ENCODE data around the gene CYP2B6. TPM values are rescaled to one million over a fixed set of nuclear protein-coding genes. Genes with fewer than 3 reads are reported as not detected.
"Not testable (repeated sequence)": the region's sequence is repeated elsewhere in the genome, so short reads cannot be mapped to it uniquely, and the experiment has no call there.

Gene CYP2B6
- total and polyA plus RNA-seq, 2 donors (not counting 1 experiment from before 2014, with no cell fraction given): not detected

DNA sequence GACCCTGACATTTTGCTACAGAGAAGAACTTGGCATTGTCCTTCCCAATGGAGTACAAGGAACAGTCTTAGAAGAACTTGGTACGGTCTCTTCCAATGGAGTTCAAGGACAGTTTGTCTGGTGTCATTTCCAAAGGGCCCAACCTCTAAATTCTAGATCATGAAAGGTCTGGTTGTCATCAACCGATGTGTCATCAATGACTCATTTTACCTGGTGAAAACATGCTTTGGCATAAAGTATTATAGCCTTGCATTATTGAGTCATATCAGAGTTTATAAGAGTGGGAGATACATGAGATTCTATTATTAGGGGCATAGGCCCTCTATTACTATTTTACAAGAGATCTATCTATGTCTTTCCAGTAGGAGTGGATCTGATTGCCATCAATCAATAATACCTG, 4.3 kb downstream of the CYP2B6 start:
- Histone ChIP-seq H3K4me3 (replicated peaks in 1 of 4; ENCODE audit: control extremely low read depth in 1 of 4, insufficient read depth in 1 of 4, low read depth in 3 of 4, low read length in 4 of 4) (no peak overlapping the region), H3K4me1 (ENCODE audit: control insufficient read depth, extremely low read depth, insufficient read depth, low read length) (no peaks in the 10 kb centered on the region), H3K4me2 (ENCODE audit: extremely low read depth, insufficient read depth, low read length) (no peak overlapping the region), H4K20me1 (ENCODE audit: control insufficient read depth, extremely low read depth, insufficient read depth, low read length) (no peaks in the 10 kb centered on the region), H3K9ac (ENCODE audit: insufficient read depth, low read length) (no peak overlapping the region), H3K27ac (ENCODE audit: insufficient read depth, low read length) (no peak overlapping the region), H3K9me3 (ENCODE audit: control insufficient read depth, insufficient read depth, low read depth, low read length) (no peaks in the 10 kb centered on the region), H2AFZ (ENCODE audit: low read length) (no peak overlapping the region), H3K79me2 (ENCODE audit: control insufficient read depth, insufficient read depth, low read length) (no peaks in the 10 kb centered on the region), H3K36me3 (ENCODE audit: control insufficient read depth, insufficient read depth, low read length) (no peaks in the 10 kb centered on the region), H3K27me3 (ENCODE audit: control insufficient read depth, insufficient read depth, low read length) (no peaks in the 10 kb centered on the region)
- no peak for DNase-seq (ENCODE audit: low read depth in 2 of 2)
- TF ChIP-seq, protein P1, sequence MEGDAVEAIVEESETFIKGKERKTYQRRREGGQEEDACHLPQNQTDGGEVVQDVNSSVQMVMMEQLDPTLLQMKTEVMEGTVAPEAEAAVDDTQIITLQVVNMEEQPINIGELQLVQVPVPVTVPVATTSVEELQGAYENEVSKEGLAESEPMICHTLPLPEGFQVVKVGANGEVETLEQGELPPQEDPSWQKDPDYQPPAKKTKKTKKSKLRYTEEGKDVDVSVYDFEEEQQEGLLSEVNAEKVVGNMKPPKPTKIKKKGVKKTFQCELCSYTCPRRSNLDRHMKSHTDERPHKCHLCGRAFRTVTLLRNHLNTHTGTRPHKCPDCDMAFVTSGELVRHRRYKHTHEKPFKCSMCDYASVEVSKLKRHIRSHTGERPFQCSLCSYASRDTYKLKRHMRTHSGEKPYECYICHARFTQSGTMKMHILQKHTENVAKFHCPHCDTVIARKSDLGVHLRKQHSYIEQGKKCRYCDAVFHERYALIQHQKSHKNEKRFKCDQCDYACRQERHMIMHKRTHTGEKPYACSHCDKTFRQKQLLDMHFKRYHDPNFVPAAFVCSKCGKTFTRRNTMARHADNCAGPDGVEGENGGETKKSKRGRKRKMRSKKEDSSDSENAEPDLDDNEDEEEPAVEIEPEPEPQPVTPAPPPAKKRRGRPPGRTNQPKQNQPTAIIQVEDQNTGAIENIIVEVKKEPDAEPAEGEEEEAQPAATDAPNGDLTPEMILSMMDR (conservative IDR thresholded peaks at IDR 0.05 in 1 of 2, IDR thresholded peaks at IDR 0.05 in 1 of 2; ENCODE audit: low read depth in 1 of 2, low read length in 2 of 2): no peak
- no peak for TF ChIP-seq EZH2 (IDR thresholded peaks at IDR 0.05; ENCODE audit: low read length, missing control alignments)

DNA sequence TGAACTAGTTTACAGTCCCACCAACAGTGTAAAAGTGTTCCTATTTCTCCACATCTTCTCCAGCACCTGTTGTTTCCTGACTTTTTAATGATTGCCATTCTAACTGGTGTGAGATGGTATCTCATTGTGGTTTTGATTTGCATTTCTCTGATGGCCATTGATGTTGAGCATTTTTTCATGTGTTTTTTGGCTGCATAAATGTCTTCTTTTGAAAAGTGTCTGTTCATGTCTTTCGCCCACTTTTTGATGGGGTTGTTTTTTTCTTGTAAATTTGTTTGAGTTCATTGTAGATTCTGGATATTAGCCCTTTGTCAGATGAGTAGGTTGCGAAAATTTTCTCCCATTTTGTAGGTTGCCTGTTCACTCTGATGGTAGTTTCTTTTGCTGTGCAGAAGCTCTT, 7.9 kb downstream of the CYP2B6 start:
- H3K4me2 ChIP-seq (ENCODE audit: extremely low read depth, insufficient read depth, low read length); H3K79me2 ChIP-seq (ENCODE audit: control insufficient read depth, insufficient read depth, low read length); H3K9me3 ChIP-seq (ENCODE audit: control insufficient read depth, insufficient read depth, low read depth, low read length); H3K27ac ChIP-seq (ENCODE audit: insufficient read depth, low read length); H3K4me3 ChIP-seq (replicated peaks in 1 of 4; ENCODE audit: control extremely low read depth in 1 of 4, insufficient read depth in 1 of 4, low read depth in 3 of 4, low read length in 4 of 4); H3K27me3 ChIP-seq (ENCODE audit: control insufficient read depth, insufficient read depth, low read length); H4K20me1 ChIP-seq (ENCODE audit: control insufficient read depth, extremely low read depth, insufficient read depth, low read length); H3K36me3 ChIP-seq (ENCODE audit: control insufficient read depth, insufficient read depth, low read length); DNase-seq (ENCODE audit: low read depth in 2 of 2); H2AFZ ChIP-seq (ENCODE audit: low read length); H3K9ac ChIP-seq (ENCODE audit: insufficient read depth, low read length); H3K4me1 ChIP-seq (ENCODE audit: control insufficient read depth, extremely low read depth, insufficient read depth, low read length): not testable (repeated sequence)

DNA sequence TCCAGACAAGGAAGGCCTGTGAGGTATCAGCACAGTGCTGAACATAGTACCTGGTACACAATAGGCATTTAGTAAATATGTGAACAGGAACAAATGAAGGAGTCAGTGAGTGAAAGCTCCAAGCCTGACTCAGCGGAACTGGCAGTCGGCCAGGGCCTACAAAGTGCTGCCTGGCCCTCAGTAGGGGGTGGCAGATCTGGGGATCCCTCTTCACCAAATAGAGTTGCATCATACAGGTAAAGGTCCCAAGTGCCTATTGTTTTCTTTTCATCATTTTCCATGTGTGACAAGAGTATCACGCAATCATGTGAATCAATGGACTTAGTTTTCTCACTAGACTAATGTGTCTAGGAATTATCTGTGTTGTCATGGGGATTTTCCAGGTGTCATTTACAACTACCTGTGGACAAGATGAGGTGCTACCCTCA, 9.2 kb downstream of the CYP2B6 start:
- no peaks in the 10 kb centered on the region for H3K9me3 ChIP-seq (ENCODE audit: control insufficient read depth, insufficient read depth, low read depth, low read length)
- H3K4me2 ChIP-seq (ENCODE audit: extremely low read depth, insufficient read depth, low read length): no peak overlapping the region
- no peaks in the 10 kb centered on the region for H4K20me1 ChIP-seq (ENCODE audit: control insufficient read depth, extremely low read depth, insufficient read depth, low read length)
- no peaks in the 10 kb centered on the region for H3K79me2 ChIP-seq (ENCODE audit: control insufficient read depth, insufficient read depth, low read length)
- no peak overlapping the region for H3K27ac ChIP-seq (ENCODE audit: insufficient read depth, low read length)
- no peak overlapping the region for H2AFZ ChIP-seq (ENCODE audit: low read length)
- H3K4me1 ChIP-seq (ENCODE audit: control insufficient read depth, extremely low read depth, insufficient read depth, low read length): no peaks in the 10 kb centered on the region
- H3K9ac ChIP-seq (ENCODE audit: insufficient read depth, low read length): no peak overlapping the region
- no peak for TF ChIP-seq EZH2 (IDR thresholded peaks at IDR 0.05; ENCODE audit: low read length, missing control alignments)
- TF ChIP-seq, protein P1 (conservative IDR thresholded peaks at IDR 0.05 in 1 of 2, IDR thresholded peaks at IDR 0.05 in 1 of 2; ENCODE audit: low read depth in 1 of 2, low read length in 2 of 2): no peak
- H3K36me3 ChIP-seq (ENCODE audit: control insufficient read depth, insufficient read depth, low read length): no peaks in the 10 kb centered on the region
- no peaks in the 10 kb centered on the region for H3K27me3 ChIP-seq (ENCODE audit: control insufficient read depth, insufficient read depth, low read length)
- no peak overlapping the region for H3K4me3 ChIP-seq (replicated peaks in 1 of 4; ENCODE audit: control extremely low read depth in 1 of 4, insufficient read depth in 1 of 4, low read depth in 3 of 4, low read length in 4 of 4)
- no peak for DNase-seq (ENCODE audit: low read depth in 2 of 2)

Data from fibroblast of lung (primary cell).